H9 (cell line): Measurements from ENCODE around the gene CDKAL1. TPM values are rescaled to one million over a fixed set of nuclear protein-coding genes. Genes with fewer than 3 reads are reported as not detected.

Source experiments
- DNase-seq: peaks from one replicate; pipeline ENCODE4 v3.0.0-alpha.2; 2017
- H2AFZ ChIP-seq: one replicate; pipeline ENCODE4 v1.6.1; 2013; ENCODE audit warnings: mild to moderate bottlenecking, low read length, control low read depth, moderate library complexity
- H2AK5ac ChIP-seq: 2 replicates; pipeline ENCODE4 v1.6.1; 2013; ENCODE audit warnings: low read length, control low read depth, mixed read lengths; ENCODE audit not compliant: insufficient read length
- H2BK120ac ChIP-seq: one replicate; pipeline ENCODE4 v1.6.1; 2013; ENCODE audit warnings: low read depth, mild to moderate bottlenecking, low read length, control low read depth, inconsistent platforms; ENCODE audit not compliant: poor library complexity, severe bottlenecking
- H2BK12ac ChIP-seq: 2 replicates; pipeline ENCODE4 v1.6.1; 2013; ENCODE audit warnings: low read length, control low read depth, mixed read lengths, low read depth; ENCODE audit not compliant: insufficient read length
- H2BK15ac ChIP-seq: 2 replicates; pipeline ENCODE4 v1.6.1; 2013; ENCODE audit warnings: low read depth, low read length, control low read depth
- H2BK20ac ChIP-seq: one replicate; pipeline ENCODE4 v1.6.1; 2013; ENCODE audit warnings: low read depth, mild to moderate bottlenecking, low read length, control low read depth, inconsistent platforms; ENCODE audit not compliant: poor library complexity, severe bottlenecking
- H2BK5ac ChIP-seq: 2 replicates; pipeline ENCODE4 v1.6.1; 2013; ENCODE audit warnings: low read length, control low read depth, mixed read lengths; ENCODE audit not compliant: insufficient read length
- H3K14ac ChIP-seq: 2 replicates; pipeline ENCODE4 v1.6.1; 2013; ENCODE audit warnings: low read length, control low read depth; ENCODE audit not compliant: insufficient read depth
- H3K18ac ChIP-seq: 2 replicates; pipeline ENCODE4 v1.6.1; 2013; ENCODE audit warnings: low read depth, mild to moderate bottlenecking, mixed read lengths, low read length, control low read depth; ENCODE audit not compliant: insufficient read length
- H3K23ac ChIP-seq: 2 replicates; pipeline ENCODE4 v1.6.1; 2013; ENCODE audit warnings: low read length, control low read depth, mixed read lengths, low read depth; ENCODE audit not compliant: insufficient read length
- H3K23me2 ChIP-seq: 2 replicates; pipeline ENCODE4 v1.6.1; 2013; ENCODE audit warnings: low read depth, mild to moderate bottlenecking, mixed read lengths, low read length, control low read depth; ENCODE audit not compliant: insufficient read length, poor library complexity, severe bottlenecking
- H3K27ac ChIP-seq: 2 replicates; pipeline ENCODE4 v1.5.1; 2013; ENCODE audit warnings: low read length, control low read depth, mixed read lengths, low read depth; ENCODE audit not compliant: insufficient read length
- H3K27me3 ChIP-seq: 2 replicates; pipeline ENCODE4 v1.6.1; 2013; ENCODE audit warnings: low read length, control low read depth, inconsistent platforms; ENCODE audit not compliant: insufficient read depth
- H3K4ac ChIP-seq: 2 replicates; pipeline ENCODE4 v1.6.1; 2013; ENCODE audit warnings: low read depth, mild to moderate bottlenecking, control low read depth, inconsistent platforms, low read length, moderate library complexity
- H3K4me1 ChIP-seq: 2 replicates; pipeline ENCODE4 v1.6.1; 2013; ENCODE audit warnings: low read length, control low read depth, inconsistent platforms; ENCODE audit not compliant: insufficient read depth
- H3K4me2 ChIP-seq: 2 replicates; pipeline ENCODE4 v1.6.1; 2013; ENCODE audit warnings: low read length, control low read depth, mixed read lengths; ENCODE audit not compliant: insufficient read length, insufficient read depth
- H3K56ac ChIP-seq: 2 replicates; pipeline ENCODE4 v1.6.1; 2013; ENCODE audit warnings: low read depth, mild to moderate bottlenecking, mixed read lengths, low read length, control low read depth; ENCODE audit not compliant: insufficient read length
- H3K79me1 ChIP-seq: 2 replicates; pipeline ENCODE4 v1.6.1; 2013; ENCODE audit warnings: low read depth, mild to moderate bottlenecking, moderate library complexity, low read length, control low read depth, inconsistent platforms; ENCODE audit not compliant: insufficient read depth, poor library complexity, severe bottlenecking
- H3K79me2 ChIP-seq: 2 replicates; pipeline ENCODE4 v1.6.1; 2013; ENCODE audit warnings: low read length, control low read depth, inconsistent platforms; ENCODE audit not compliant: insufficient read depth
- H3K9ac ChIP-seq: 2 replicates; pipeline ENCODE4 v1.6.1; 2013; ENCODE audit warnings: low read length, control low read depth, mixed read lengths; ENCODE audit not compliant: insufficient read length; ENCODE audit errors: extremely low read depth
- H3K9me3 ChIP-seq: one replicate; pipeline ENCODE4 v1.6.1; 2013; ENCODE audit warnings: low read depth, low read length, inconsistent platforms; ENCODE audit not compliant: control insufficient read depth
- H3T11ph ChIP-seq: one replicate; pipeline ENCODE4 v1.6.1; 2013; ENCODE audit warnings: mild to moderate bottlenecking, low read length, control low read depth, inconsistent platforms
- H4K20me1 ChIP-seq: one replicate; pipeline ENCODE4 v1.6.1; 2013; ENCODE audit not compliant: control insufficient read depth, insufficient read length, insufficient read depth
- H4K5ac ChIP-seq: 2 replicates; pipeline ENCODE4 v1.6.1; 2013; ENCODE audit warnings: low read depth, mild to moderate bottlenecking, mixed read lengths, low read length, control low read depth; ENCODE audit not compliant: insufficient read length
- H4K8ac ChIP-seq: replicated peaks from 2 replicates; pipeline ENCODE4 v1.6.1; 2013; ENCODE audit warnings: low read length, control low read depth, mixed read lengths, low read depth; ENCODE audit not compliant: insufficient read length
- H4K91ac ChIP-seq: 2 replicates; pipeline ENCODE4 v1.6.1; 2013; ENCODE audit warnings: low read depth, mild to moderate bottlenecking, moderate library complexity, mixed read lengths, low read length, control low read depth; ENCODE audit not compliant: insufficient read length
- H3K27ac Mint-ChIP-seq, 3 experiments: 2 replicates in 2 of 3; 3 replicates in 1 of 3; pipeline ENCODE4 v1.8.0; 2020 to 2021; ENCODE audit warnings: mixed read lengths in 3 of 3, mild to moderate bottlenecking in 1 of 3, moderate library complexity in 1 of 3
- H3K27me3 Mint-ChIP-seq: 2 replicates; pipeline ENCODE4 v1.8.0; 2021; ENCODE audit warnings: low read depth, mild to moderate bottlenecking, moderate library complexity, mixed read lengths
- H3K36me3 Mint-ChIP-seq, 3 experiments: 2 replicates in 2 of 3; 3 replicates in 1 of 3; pipeline ENCODE4 v1.8.0; 2020 to 2021; ENCODE audit warnings: low read depth in 3 of 3, mixed read lengths in 3 of 3; ENCODE audit not compliant: insufficient read depth in 1 of 3
- H3K4me1 Mint-ChIP-seq, 2 experiments: 2 replicates each; pipeline ENCODE4 v1.8.0; 2020; ENCODE audit warnings: mixed read lengths in 2 of 2
- H3K4me3 Mint-ChIP-seq, 2 experiments: 2 replicates in 1 of 2; 3 replicates in 1 of 2; pipeline ENCODE4 v1.8.0; 2020 to 2021; ENCODE audit warnings: mild to moderate bottlenecking in 2 of 2, mixed read lengths in 2 of 2, moderate library complexity in 1 of 2
- H3K9me3 Mint-ChIP-seq, 2 experiments: 2 replicates in 1 of 2; 3 replicates in 1 of 2; pipeline ENCODE4 v1.8.0; 2020; ENCODE audit warnings: mild to moderate bottlenecking in 2 of 2, mixed read lengths in 2 of 2, moderate library complexity in 1 of 2
- WGBS: extraction: QIAGEN DNeasy Blood & Tissue Kit; methylation state at CpG from one replicate; pipeline ENCODE4 v1.1.7; 2013; ENCODE audit warnings: missing lambda C conversion rate, low lambda C conversion rate, mixed read lengths; ENCODE audit not compliant: insufficient read length; ENCODE audit errors: extremely low coverage; 5-methylcytosine and 5-hydroxymethylcytosine counted together
- total RNA-seq: library from RNA; stranded (reverse); gene quantifications from 2 replicates; pipeline ENCODE4 v1.2.1, GENCODE V29; 2021
- TF ChIP-seq, protein P1 (sequence below): fragments of 200-600 bp; sonication (generic); conservative IDR thresholded peaks from 3 replicates; pipeline ENCODE4 v1.8.0; 2021; ENCODE audit warnings: antibody characterized with exemption, mild to moderate bottlenecking

Gene CDKAL1
- total RNA-seq, 1 experiment from 2014 or later = 23.0 TPM

DNA sequence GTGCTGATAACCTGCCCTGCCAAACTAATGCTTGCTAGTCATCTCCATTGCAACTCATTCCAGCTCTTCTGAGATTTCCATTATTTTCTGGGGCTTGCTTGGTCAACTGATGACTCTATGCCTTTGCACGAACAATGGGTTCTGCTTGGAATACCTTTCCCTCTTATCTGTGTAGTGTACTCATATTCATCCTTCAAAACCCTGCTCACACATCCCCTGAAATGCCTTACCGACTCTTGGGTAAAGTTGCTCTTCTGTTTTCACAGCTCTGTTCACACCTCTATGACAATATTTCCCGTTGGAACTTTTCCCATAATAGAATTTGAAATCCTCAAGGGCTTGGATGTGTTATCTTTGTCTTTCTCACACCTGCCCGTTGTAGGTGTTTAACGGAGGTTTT lies 728.2 kb downstream of the CDKAL1 start:
- Histone ChIP-seq H4K8ac (no peak overlapping the region), H4K91ac (no peak overlapping the region), H3K14ac (no peak overlapping the region), H2BK12ac (no peak overlapping the region), H3K79me2 (no peaks in the 10 kb centered on the region), H3K18ac (no peak overlapping the region), H3K23me2 (no peaks in the 10 kb centered on the region), H3K9me3 (no peaks in the 10 kb centered on the region), H2BK120ac (no peak overlapping the region), H3K23ac (no peak overlapping the region), H2BK20ac (no peak overlapping the region), H3K4me1 (no peaks in the 10 kb centered on the region; the same call in 1 of the 2 replicates), H3K27me3 (no peaks in the 10 kb centered on the region), H2BK5ac (no peak overlapping the region), H2AFZ (no peak overlapping the region), H3T11ph (no peak overlapping the region), H3K79me1 (no peaks in the 10 kb centered on the region), H2BK15ac (no peak overlapping the region), H3K27ac (no peak overlapping the region), H4K20me1 (no peaks in the 10 kb centered on the region), H2AK5ac (no peak overlapping the region), H3K56ac (no peak overlapping the region), H3K9ac (no peak overlapping the region), H3K4me2 (no peak overlapping the region), H4K5ac (no peak overlapping the region), H3K4ac (no peak overlapping the region)
- Mint-ChIP-seq H3K36me3 (no peaks in the 10 kb centered on the region; a peak in 1 of 7 replicates), H3K27me3 (no peaks in the 10 kb centered on the region), H3K27ac (no peak overlapping the region), H3K4me3 (no peak overlapping the region), H3K4me1 (peaks cover 15 to 21% of the 10 kb centered on the region in 2 experiments), H3K9me3 (no peaks in the 10 kb centered on the region; a peak in 3 of 5 replicates)
- WGBS = no CpG with 5 or more reads among the region's 5 CpGs
- TF ChIP-seq, protein P1, sequence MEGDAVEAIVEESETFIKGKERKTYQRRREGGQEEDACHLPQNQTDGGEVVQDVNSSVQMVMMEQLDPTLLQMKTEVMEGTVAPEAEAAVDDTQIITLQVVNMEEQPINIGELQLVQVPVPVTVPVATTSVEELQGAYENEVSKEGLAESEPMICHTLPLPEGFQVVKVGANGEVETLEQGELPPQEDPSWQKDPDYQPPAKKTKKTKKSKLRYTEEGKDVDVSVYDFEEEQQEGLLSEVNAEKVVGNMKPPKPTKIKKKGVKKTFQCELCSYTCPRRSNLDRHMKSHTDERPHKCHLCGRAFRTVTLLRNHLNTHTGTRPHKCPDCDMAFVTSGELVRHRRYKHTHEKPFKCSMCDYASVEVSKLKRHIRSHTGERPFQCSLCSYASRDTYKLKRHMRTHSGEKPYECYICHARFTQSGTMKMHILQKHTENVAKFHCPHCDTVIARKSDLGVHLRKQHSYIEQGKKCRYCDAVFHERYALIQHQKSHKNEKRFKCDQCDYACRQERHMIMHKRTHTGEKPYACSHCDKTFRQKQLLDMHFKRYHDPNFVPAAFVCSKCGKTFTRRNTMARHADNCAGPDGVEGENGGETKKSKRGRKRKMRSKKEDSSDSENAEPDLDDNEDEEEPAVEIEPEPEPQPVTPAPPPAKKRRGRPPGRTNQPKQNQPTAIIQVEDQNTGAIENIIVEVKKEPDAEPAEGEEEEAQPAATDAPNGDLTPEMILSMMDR = no peak
- DNase-seq = no peak
